HG03175 (cell line): Measurements from ENCODE around the gene CHRM1.

ENCODE experiments used
- ATAC-seq: cut with Tn5 transposase; IDR thresholded peaks from one replicate; pipeline ENCODE4 v1.9.1; 2021; ENCODE audit warnings: mild to moderate bottlenecking, moderate library complexity; ENCODE audit not compliant: unreplicated experiment

Gene CHRM1

GRCh38 chr11:62908468-62909072 lies 12.6 kb downstream of the CHRM1 start:
- no peak for ATAC-seq

GRCh38 chr11:62905927-62906531 lies 15.1 kb downstream of the CHRM1 start:
- ATAC-seq = peak; percentile 50

GRCh38 chr11:62905296-62905695 lies 15.9 kb downstream of the CHRM1 start:
- ATAC-seq = no peak

- no peak for ATAC-seq
Observed at GRCh38 chr11:62902932-62903331, 18.2 kb downstream of the CHRM1 start.

- no peak for ATAC-seq
Observed at GRCh38 chr11:62898027-62898426, 23.1 kb downstream of the CHRM1 start.

- no peak for ATAC-seq
Observed at GRCh38 chr11:62897311-62897710, 23.9 kb downstream of the CHRM1 start.

- ATAC-seq = no peak
Observed at GRCh38 chr11:62896049-62896448, 25.1 kb downstream of the CHRM1 start.

- ATAC-seq = no peak
Observed at GRCh38 chr11:62895501-62895900, 25.7 kb downstream of the CHRM1 start.

GRCh38 chr11:62892077-62892922 lies 28.9 kb downstream of the CHRM1 start:
- ATAC-seq = no peak

- no peak for ATAC-seq
Observed at GRCh38 chr11:62889484-62890437, 31.4 kb downstream of the CHRM1 start.

GRCh38 chr11:62889126-62889483 lies 32.1 kb downstream of the CHRM1 start:
- no peak for ATAC-seq

- ATAC-seq = no peak
Observed at GRCh38 chr11:62888406-62888805, 32.8 kb downstream of the CHRM1 start.

GRCh38 chr11:62885137-62885750 lies 35.9 kb downstream of the CHRM1 start:
- ATAC-seq = no peak

GRCh38 chr11:62883673-62884072 lies 37.5 kb downstream of the CHRM1 start:
- ATAC-seq = no peak

- ATAC-seq = no peak
Observed at GRCh38 chr11:62882788-62883501, 38.2 kb downstream of the CHRM1 start.

GRCh38 chr11:62882431-62882749 lies 38.8 kb downstream of the CHRM1 start:
- ATAC-seq = no peak

GRCh38 chr11:62881579-62882430 lies 39.4 kb downstream of the CHRM1 start:
- peak; percentile 46 for ATAC-seq

GRCh38 chr11:62880803-62881578 lies 40.2 kb downstream of the CHRM1 start, which contains the start of gene SLC3A2:
Gene SLC3A2 (plus strand): TSS chr11:62880896. CDS start chr11:62881024, 128 bp downstream.
- ATAC-seq = peak; percentile 82
